ENCODE measurements around the gene FRAT1. TPM values are rescaled to one million over a fixed set of nuclear protein-coding genes. Genes with fewer than 3 reads are reported as not detected.

The FRAT1 gene
- total RNA-seq, 1 donor from 2014 or later, result 4.2 TPM

DNA sequence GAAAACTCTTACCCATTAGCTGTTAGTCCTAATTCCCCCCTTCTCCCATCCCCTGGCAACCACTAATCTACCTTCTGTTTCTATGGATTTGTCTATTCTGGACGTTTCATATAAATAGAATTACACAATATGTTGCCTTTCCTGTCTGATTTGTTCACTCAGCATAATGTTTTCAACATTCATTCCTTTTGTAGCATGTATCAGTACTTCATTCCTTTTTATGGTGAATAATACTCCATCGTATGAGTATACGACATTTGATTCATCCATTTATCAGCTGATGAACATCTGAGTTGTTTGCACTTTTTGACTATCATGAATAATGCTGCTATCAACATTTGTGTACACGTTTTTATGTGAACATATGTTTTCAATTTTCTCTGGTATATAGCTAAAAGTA, 4.4 kb upstream of the FRAT1 start:
- intact Hi-C loops (cut with micrococcal nuclease), result no loop called here
- H3K4me3 ChIP-seq, result no peak overlapping the region
- H3K36me3 ChIP-seq, result no peaks in the 10 kb centered on the region
- no peaks in the 10 kb centered on the region for H3K9me3 ChIP-seq (replicated peaks)
- TF ChIP-seq, protein P1, sequence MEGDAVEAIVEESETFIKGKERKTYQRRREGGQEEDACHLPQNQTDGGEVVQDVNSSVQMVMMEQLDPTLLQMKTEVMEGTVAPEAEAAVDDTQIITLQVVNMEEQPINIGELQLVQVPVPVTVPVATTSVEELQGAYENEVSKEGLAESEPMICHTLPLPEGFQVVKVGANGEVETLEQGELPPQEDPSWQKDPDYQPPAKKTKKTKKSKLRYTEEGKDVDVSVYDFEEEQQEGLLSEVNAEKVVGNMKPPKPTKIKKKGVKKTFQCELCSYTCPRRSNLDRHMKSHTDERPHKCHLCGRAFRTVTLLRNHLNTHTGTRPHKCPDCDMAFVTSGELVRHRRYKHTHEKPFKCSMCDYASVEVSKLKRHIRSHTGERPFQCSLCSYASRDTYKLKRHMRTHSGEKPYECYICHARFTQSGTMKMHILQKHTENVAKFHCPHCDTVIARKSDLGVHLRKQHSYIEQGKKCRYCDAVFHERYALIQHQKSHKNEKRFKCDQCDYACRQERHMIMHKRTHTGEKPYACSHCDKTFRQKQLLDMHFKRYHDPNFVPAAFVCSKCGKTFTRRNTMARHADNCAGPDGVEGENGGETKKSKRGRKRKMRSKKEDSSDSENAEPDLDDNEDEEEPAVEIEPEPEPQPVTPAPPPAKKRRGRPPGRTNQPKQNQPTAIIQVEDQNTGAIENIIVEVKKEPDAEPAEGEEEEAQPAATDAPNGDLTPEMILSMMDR (IDR thresholded peaks at IDR 0.05; ENCODE audit: borderline replicate concordance), result no peak
- H3K4me1 ChIP-seq, result peaks cover 12% of the 10 kb centered on the region
- no peak for DNase-seq
- no peaks in the 10 kb centered on the region for H3K27me3 ChIP-seq (ENCODE audit: low read depth)
- H3K27ac ChIP-seq (replicated peaks), result no peak overlapping the region

DNA sequence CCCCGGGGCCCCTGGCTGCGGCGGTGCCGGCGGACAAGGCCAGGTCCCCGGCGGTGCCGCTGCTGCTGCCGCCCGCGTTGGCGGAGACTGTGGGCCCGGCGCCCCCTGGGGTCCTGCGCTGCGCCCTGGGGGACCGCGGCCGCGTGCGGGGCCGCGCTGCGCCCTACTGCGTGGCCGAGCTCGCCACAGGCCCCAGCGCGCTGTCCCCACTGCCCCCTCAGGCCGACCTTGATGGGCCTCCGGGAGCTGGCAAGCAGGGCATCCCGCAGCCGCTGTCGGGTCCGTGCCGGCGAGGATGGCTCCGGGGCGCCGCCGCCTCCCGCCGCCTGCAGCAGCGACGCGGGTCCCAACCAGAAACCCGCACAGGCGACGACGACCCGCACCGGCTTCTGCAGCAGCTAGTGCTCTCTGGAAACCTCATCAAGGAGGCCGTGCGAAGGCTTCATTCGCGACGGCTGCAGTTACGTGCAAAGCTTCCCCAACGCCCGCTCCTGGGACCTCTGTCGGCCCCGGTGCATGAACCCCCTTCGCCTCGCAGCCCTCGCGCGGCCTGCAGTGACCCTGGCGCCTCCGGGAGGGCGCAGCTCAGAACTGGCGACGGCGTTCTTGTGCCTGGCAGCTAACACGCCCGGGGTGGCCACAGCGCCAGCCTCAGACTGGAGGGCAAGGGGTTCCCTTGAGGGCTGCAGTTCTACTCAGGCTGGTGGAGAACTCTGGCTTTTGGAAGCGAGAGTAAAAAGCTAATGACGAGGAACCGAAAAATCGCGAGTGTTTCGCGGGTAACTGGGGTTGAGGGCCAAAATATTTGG, 804 bp downstream of the FRAT1 start:
- Histone ChIP-seq H3K4me1 (peaks cover 39% of the 10 kb centered on the region), H3K9me3 (replicated peaks) (no peaks in the 10 kb centered on the region), H3K4me3 (peak overlapping the region; percentile 92), H3K36me3 (no peaks in the 10 kb centered on the region), H3K27ac (replicated peaks) (peak overlapping the region; percentile 99), H3K27me3 (ENCODE audit: low read depth) (no peaks in the 10 kb centered on the region)
- TF ChIP-seq, protein P1 (IDR thresholded peaks at IDR 0.05; ENCODE audit: borderline replicate concordance), result peak; percentile 7
- DNase-seq, result peak; percentile 57
- intact Hi-C loops (cut with micrococcal nuclease), result no loop called here

DNA sequence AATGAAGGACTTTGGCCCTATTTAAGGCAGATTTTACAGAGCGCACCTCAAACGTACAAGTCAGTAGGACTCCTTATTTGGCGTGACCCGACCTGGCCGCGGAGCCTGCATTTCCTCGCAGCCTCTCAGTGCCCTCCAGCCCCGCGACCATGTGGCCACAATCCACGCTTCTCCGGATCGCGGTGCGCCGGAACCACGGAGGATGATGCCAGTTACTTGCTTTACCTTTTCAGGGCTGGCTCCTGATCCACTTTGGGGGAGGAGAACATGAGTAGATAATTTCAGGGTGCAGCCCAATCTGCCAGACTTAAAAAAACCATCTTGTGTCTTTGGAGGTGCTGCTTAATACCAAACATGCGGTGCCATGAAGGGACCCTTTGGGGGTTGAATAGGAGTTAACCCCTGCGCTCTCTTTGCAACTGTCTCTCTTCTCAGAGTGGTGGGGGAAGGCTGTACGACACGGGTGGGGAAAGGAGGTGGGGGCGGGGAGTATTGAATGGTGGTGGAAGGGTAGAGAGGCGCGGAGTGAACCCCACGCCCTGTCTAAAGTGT, 1.5 kb downstream of the FRAT1 start:
- no peaks in the 10 kb centered on the region for H3K9me3 ChIP-seq (replicated peaks)
- no peaks in the 10 kb centered on the region for H3K27me3 ChIP-seq (ENCODE audit: low read depth)
- peak overlapping the region; percentile 92 for H3K4me3 ChIP-seq
- DNase-seq, result no peak
- peak overlapping the region; percentile 99 for H3K27ac ChIP-seq (replicated peaks)
- intact Hi-C loops (cut with micrococcal nuclease), result no loop called here
- TF ChIP-seq, protein P1 (IDR thresholded peaks at IDR 0.05; ENCODE audit: borderline replicate concordance), result no peak
- peaks cover 39% of the 10 kb centered on the region for H3K4me1 ChIP-seq
- no peaks in the 10 kb centered on the region for H3K36me3 ChIP-seq

- Histone ChIP-seq H3K4me1 (peaks cover 39% of the 10 kb centered on the region), H3K9me3 (replicated peaks) (no peaks in the 10 kb centered on the region), H3K27ac (replicated peaks) (peak overlapping the region; percentile 99), H3K27me3 (ENCODE audit: low read depth) (no peaks in the 10 kb centered on the region), H3K4me3 (peak overlapping the region; percentile 92), H3K36me3 (no peaks in the 10 kb centered on the region)
- TF ChIP-seq, protein P1 (IDR thresholded peaks at IDR 0.05; ENCODE audit: borderline replicate concordance), result no peak
- DNase-seq, result peak; percentile 55
- intact Hi-C loops (cut with micrococcal nuclease), result no loop called here
Measured at GRCh38 chr10:97321032-97321803, 2.1 kb downstream of the FRAT1 start.

- no peaks in the 10 kb centered on the region for H3K9me3 ChIP-seq (replicated peaks)
- no peak for DNase-seq
- peaks cover 39% of the 10 kb centered on the region for H3K4me1 ChIP-seq
- H3K4me3 ChIP-seq, result peak overlapping the region; percentile 92
- intact Hi-C loops (cut with micrococcal nuclease), result no loop called here
- H3K36me3 ChIP-seq, result no peaks in the 10 kb centered on the region
- peak overlapping the region; percentile 99 for H3K27ac ChIP-seq (replicated peaks)
- TF ChIP-seq, protein P1 (IDR thresholded peaks at IDR 0.05; ENCODE audit: borderline replicate concordance), result no peak
- H3K27me3 ChIP-seq (ENCODE audit: low read depth), result no peaks in the 10 kb centered on the region
Measured at GRCh38 chr10:97321804-97322190, 2.7 kb downstream of the FRAT1 start.

All from left ventricle myocardium inferior (tissue), 1 donor.